GM04504 (cell line): ENCODE measurements around the gene SPATA16.
A peak's percentile ranks its signal among the peaks of the same experiment; 100 is the strongest.
"Not testable (repeated sequence)": the region's sequence is repeated elsewhere in the genome, so short reads cannot be mapped to it uniquely, and the experiment has no call there.

Experiments
- DNase-seq: peaks from one replicate; pipeline ENCODE4 v3.0.0-alpha.2; 2012; ENCODE audit warnings: low read depth

SPATA16 gene

GRCh38 chr3:172879381-172879780, 261.7 kb downstream of the SPATA16 start:
- not testable (repeated sequence) for DNase-seq

- DNase-seq = no peak
Observed at GRCh38 chr3:172877011-172877410, 264.0 kb downstream of the SPATA16 start.

- no peak for DNase-seq
Observed at GRCh38 chr3:172876297-172876696, 264.7 kb downstream of the SPATA16 start.

GRCh38 chr3:172875039-172875438, 266.0 kb downstream of the SPATA16 start:
- no peak for DNase-seq

- DNase-seq = no peak
Observed at GRCh38 chr3:172869784-172870518, 271.1 kb downstream of the SPATA16 start.

- no peak for DNase-seq
Observed at GRCh38 chr3:172869368-172869771, 271.7 kb downstream of the SPATA16 start.

- DNase-seq = no peak
Observed at GRCh38 chr3:172868582-172869200, 272.3 kb downstream of the SPATA16 start.

GRCh38 chr3:172866726-172867350, 274.2 kb downstream of the SPATA16 start:
- DNase-seq = not testable (repeated sequence)

GRCh38 chr3:172859041-172859440, 282.0 kb downstream of the SPATA16 start:
- no peak for DNase-seq

GRCh38 chr3:172856795-172857742, 284.0 kb downstream of the SPATA16 start:
- no peak for DNase-seq

GRCh38 chr3:172855037-172855436, 286.0 kb downstream of the SPATA16 start:
- DNase-seq = no peak

GRCh38 chr3:172853921-172854666, 286.9 kb downstream of the SPATA16 start:
- DNase-seq = no peak

- no peak for DNase-seq
Observed at GRCh38 chr3:172853005-172853404, 288.0 kb downstream of the SPATA16 start.

- DNase-seq = peak; percentile 21
Observed at GRCh38 chr3:172848910-172849309, 292.1 kb downstream of the SPATA16 start.

- no peak for DNase-seq
Observed at GRCh38 chr3:172847292-172847691, 293.7 kb downstream of the SPATA16 start.

GRCh38 chr3:172846706-172847105, 294.3 kb downstream of the SPATA16 start:
- no peak for DNase-seq

GRCh38 chr3:172846103-172846561, 294.9 kb downstream of the SPATA16 start:
- DNase-seq = no peak

- DNase-seq = no peak
Observed at GRCh38 chr3:172844428-172844827, 296.6 kb downstream of the SPATA16 start.

- no peak for DNase-seq
Observed at GRCh38 chr3:172840913-172841312, 300.1 kb downstream of the SPATA16 start.

- no peak for DNase-seq
Observed at GRCh38 chr3:172840463-172840862, 300.6 kb downstream of the SPATA16 start.

GRCh38 chr3:172839679-172840078, 301.4 kb downstream of the SPATA16 start:
- DNase-seq = no peak
